ENCODE results near the gene DPF3. TPM values are rescaled to one million over a fixed set of nuclear protein-coding genes. Genes with fewer than 3 reads are reported as not detected.

DPF3 gene
- total RNA-seq, 6 experiments from 2014 or later = 4.1 to 6.6 (median 5.4) TPM

- H3K4me1 Mint-ChIP-seq (ENCODE audit: low read depth) = peaks cover 24% of the 10 kb centered on the region
- peaks cover 2% of the 10 kb centered on the region for H3K27me3 Mint-ChIP-seq (ENCODE audit: insufficient read depth)
- H3K27ac Mint-ChIP-seq = no peak overlapping the region
- no peak for TF ChIP-seq CTCF (IDR thresholded peaks at IDR 0.05)
- no peak for DNase-seq
- 0 out of 2 replicates have a peak, but pooled peaks cover 4% of the 10 kb centered on the region for H3K36me3 Mint-ChIP-seq (ENCODE audit: low read depth)
- H3K9me3 Mint-ChIP-seq = no peaks in the 10 kb centered on the region
- no peak overlapping the region for H3K4me3 Mint-ChIP-seq
Measured at GRCh38 chr14:72884386-72884785, 9.5 kb downstream of the DPF3 start.

- Mint-ChIP-seq H3K9me3 (no peaks in the 10 kb centered on the region), H3K36me3 (ENCODE audit: low read depth) (0 out of 2 replicates have a peak, but pooled peaks cover 4% of the 10 kb centered on the region), H3K4me3 (no peak overlapping the region), H3K27ac (no peak overlapping the region), H3K27me3 (ENCODE audit: insufficient read depth) (peaks cover 2% of the 10 kb centered on the region), H3K4me1 (ENCODE audit: low read depth) (peaks cover 20% of the 10 kb centered on the region)
- DNase-seq = no peak
- TF ChIP-seq CTCF (IDR thresholded peaks at IDR 0.05) = no peak
Measured at GRCh38 chr14:72883961-72884360, 9.9 kb downstream of the DPF3 start.

GRCh38 chr14:72883109-72883508 lies 10.8 kb downstream of the DPF3 start:
- DNase-seq = no peak
- no peak for TF ChIP-seq CTCF (IDR thresholded peaks at IDR 0.05)
- Mint-ChIP-seq H3K27me3 (ENCODE audit: insufficient read depth) (peaks cover 2% of the 10 kb centered on the region), H3K27ac (no peak overlapping the region), H3K4me3 (no peak overlapping the region), H3K4me1 (ENCODE audit: low read depth) (peaks cover 12% of the 10 kb centered on the region), H3K36me3 (ENCODE audit: low read depth) (0 out of 2 replicates have a peak, but pooled peaks cover 4% of the 10 kb centered on the region), H3K9me3 (no peaks in the 10 kb centered on the region)

- Mint-ChIP-seq H3K4me1 (ENCODE audit: low read depth) (peaks cover 10% of the 10 kb centered on the region), H3K4me3 (no peak overlapping the region), H3K9me3 (no peaks in the 10 kb centered on the region), H3K36me3 (ENCODE audit: low read depth) (0 out of 2 replicates have a peak, but pooled peaks cover 4% of the 10 kb centered on the region), H3K27me3 (ENCODE audit: insufficient read depth) (peaks cover 2% of the 10 kb centered on the region; the same call in 1 of the 2 replicates), H3K27ac (no peak overlapping the region)
- DNase-seq = no peak
- TF ChIP-seq CTCF (IDR thresholded peaks at IDR 0.05) = no peak
Measured at GRCh38 chr14:72882463-72882862, 11.4 kb downstream of the DPF3 start.

GRCh38 chr14:72882047-72882446 lies 11.9 kb downstream of the DPF3 start:
- Mint-ChIP-seq H3K4me1 (ENCODE audit: low read depth) (peaks cover 10% of the 10 kb centered on the region), H3K36me3 (ENCODE audit: low read depth) (0 out of 2 replicates have a peak, but pooled peaks cover 2% of the 10 kb centered on the region), H3K27ac (no peak overlapping the region), H3K9me3 (no peaks in the 10 kb centered on the region), H3K4me3 (no peak overlapping the region), H3K27me3 (ENCODE audit: insufficient read depth) (peaks cover under 1% of the 10 kb centered on the region; the same call in 1 of the 2 replicates)
- TF ChIP-seq CTCF (IDR thresholded peaks at IDR 0.05) = no peak
- no peak for DNase-seq

- DNase-seq = no peak
- no peaks in the 10 kb centered on the region for H3K27me3 Mint-ChIP-seq (ENCODE audit: insufficient read depth)
- no peak for TF ChIP-seq CTCF (IDR thresholded peaks at IDR 0.05)
- no peak overlapping the region for H3K27ac Mint-ChIP-seq
- no peak overlapping the region for H3K4me3 Mint-ChIP-seq
- H3K9me3 Mint-ChIP-seq = no peaks in the 10 kb centered on the region
- peaks cover 10% of the 10 kb centered on the region for H3K4me1 Mint-ChIP-seq (ENCODE audit: low read depth)
- H3K36me3 Mint-ChIP-seq (ENCODE audit: low read depth) = no peaks in the 10 kb centered on the region
Measured at GRCh38 chr14:72881543-72881942, 12.4 kb downstream of the DPF3 start.
